ENCODE results near the gene PCMTD2.
"Not testable (repeated sequence)": the region's sequence is repeated elsewhere in the genome, so short reads cannot be mapped to it uniquely, and the experiment has no call there.

- TF ChIP-seq EZH2 (IDR thresholded peaks at IDR 0.05; ENCODE audit: borderline replicate concordance, control insufficient read depth, low read depth, low read length); JUND (IDR thresholded peaks at IDR 0.05; ENCODE audit: low read depth, low read length); ZBED1 (IDR thresholded peaks at IDR 0.05; ENCODE audit: borderline replicate concordance); POLR2A (IDR thresholded peaks at IDR 0.05; ENCODE audit: low read depth, low read length); CTCF (IDR thresholded peaks at IDR 0.05 in 2 of 3, conservative IDR thresholded peaks at IDR 0.05 in 1 of 3; ENCODE audit: control insufficient read depth in 2 of 3, extremely low read depth in 1 of 3, insufficient read depth in 1 of 3, low read depth in 3 of 3, low read length in 3 of 3); MYC (IDR thresholded peaks at IDR 0.05; ENCODE audit: insufficient read depth, insufficient read length, insufficient replicate concordance, low read length, severe bottlenecking); RAD21 (IDR thresholded peaks at IDR 0.05; ENCODE audit: insufficient read depth, low read depth, low read length); MAX (IDR thresholded peaks at IDR 0.05; ENCODE audit: low read depth, low read length); PRDM15 (CRISPR knock-in tag; IDR thresholded peaks at IDR 0.05); ATF3 (IDR thresholded peaks at IDR 0.05; ENCODE audit: borderline replicate concordance, extremely low read depth, low read depth, low read length); ZNF274 (IDR thresholded peaks at IDR 0.05; ENCODE audit: insufficient read depth, insufficient read length); MTA2 (IDR thresholded peaks at IDR 0.05; ENCODE audit: low read depth): not testable (repeated sequence)
These were observed 31.7 kb downstream of the PCMTD2 start for GRCh38 chr20:64287264-64287590.

All from GM12878 (cell line).